Hematopoietic multipotent progenitor cell (in vitro differentiated cells): ENCODE data around the gene ATXN1L. TPM values are rescaled to one million over a fixed set of nuclear protein-coding genes. Genes with fewer than 3 reads are reported as not detected.
"Not testable (repeated sequence)": the region's sequence is repeated elsewhere in the genome, so short reads cannot be mapped to it uniquely, and the experiment has no call there.

ENCODE experiments used
- DNase-seq, 3 donors: peaks; one replicate each; pipeline ENCODE4 v3.0.0-alpha.2; 2011 to 2015; ENCODE audit warnings: low read depth in 2 of 3, low spot score in 2 of 3
- total RNA-seq: library from RNA; depleted of rRNA; stranded (reverse); fragments of >200 nt; gene quantifications from one replicate; pipeline ENCODE4 v1.2.3, GENCODE V29; 2012

Gene ATXN1L
- total RNA-seq, 1 donor, result 12.9 TPM

DNA sequence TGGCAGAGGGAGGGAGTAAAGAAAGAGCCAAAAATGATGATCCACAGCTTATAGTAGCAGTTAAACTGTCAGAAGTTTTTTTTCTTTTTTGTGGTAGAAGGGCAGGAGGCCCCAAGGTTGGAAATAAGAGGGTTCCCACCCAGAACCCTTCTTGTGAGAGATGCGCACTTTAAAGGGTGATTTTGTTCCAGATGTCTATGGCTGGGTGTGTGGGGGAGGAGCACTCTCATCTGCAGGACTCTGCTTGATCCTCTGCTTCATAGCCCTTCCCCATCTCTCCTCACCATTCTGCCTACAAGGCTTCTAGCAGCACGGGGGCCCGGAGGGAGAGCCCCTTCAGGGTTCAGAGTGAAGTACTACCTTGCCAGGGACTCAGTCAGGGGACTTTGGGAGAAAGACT, 6.4 kb downstream of the ATXN1L start:
- no peak for DNase-seq

GRCh38 chr16:71852561-71852960, 6.8 kb downstream of the ATXN1L start:
- DNase-seq, result no peak

- no peak for DNase-seq
These were observed 7.6 kb downstream of the ATXN1L start for GRCh38 chr16:71853413-71853812.

- no peak for DNase-seq
These were observed 8.7 kb downstream of the ATXN1L start for GRCh38 chr16:71854369-71854948.

DNA sequence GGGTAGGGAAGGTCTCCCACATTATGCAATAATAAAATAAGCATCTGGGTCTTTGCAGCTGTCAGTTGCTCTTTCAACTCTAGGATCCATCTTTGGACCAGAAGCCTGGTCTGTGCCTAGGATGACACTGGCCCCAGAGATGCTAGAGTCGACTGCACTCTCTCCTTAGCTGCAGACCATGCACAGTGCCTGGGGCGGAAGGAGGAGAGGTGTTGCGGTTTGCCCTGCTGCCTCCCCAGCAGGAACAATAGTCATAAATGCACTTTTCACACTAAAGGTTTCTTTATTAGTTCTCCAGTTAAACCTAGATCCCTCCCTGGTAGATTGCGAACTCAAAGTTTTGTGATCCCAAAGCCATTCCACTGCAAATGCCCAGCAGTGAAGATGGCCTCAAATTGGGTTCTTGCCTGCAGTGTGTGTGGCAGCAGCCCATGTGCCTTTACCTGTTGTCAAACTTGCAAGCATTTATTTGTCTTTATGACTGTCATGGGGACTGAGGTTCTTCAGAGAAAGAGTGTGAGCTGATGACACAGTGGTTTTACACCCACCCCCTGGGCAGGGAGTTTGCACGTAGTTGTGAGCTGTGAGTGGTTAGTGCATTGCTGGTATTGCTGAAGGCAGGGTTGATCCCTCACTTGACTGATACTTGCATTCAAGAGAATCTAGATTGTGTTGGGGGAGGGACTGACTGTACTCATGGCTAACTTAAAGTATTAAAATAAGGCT, 10.3 kb downstream of the ATXN1L start:
- DNase-seq, result no peak

GRCh38 chr16:71859762-71860521, 14.2 kb downstream of the ATXN1L start:
- DNase-seq, result no peak

GRCh38 chr16:71863995-71864394, 18.2 kb downstream of the ATXN1L start:
- no peak for DNase-seq

GRCh38 chr16:71865173-71865863, 19.5 kb downstream of the ATXN1L start:
- no peak for DNase-seq

DNA sequence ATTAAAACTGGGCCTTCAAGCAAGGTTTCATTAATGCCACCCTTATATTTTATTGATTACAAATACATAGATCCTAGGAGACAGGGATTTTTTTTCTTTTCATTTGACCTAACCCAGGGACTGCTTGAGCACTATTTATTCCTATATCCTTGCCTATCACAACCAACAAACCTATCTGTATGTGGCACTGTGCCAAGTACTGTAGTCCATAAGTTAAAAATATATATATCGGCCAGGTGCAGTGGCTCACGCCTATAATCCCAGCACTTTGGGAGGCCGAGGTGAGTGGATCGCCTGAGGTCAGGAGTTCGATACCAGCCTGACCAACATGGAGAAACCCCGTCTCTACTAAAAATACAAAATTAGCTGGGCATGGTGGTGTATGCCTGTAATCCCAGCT, 21.4 kb downstream of the ATXN1L start:
- DNase-seq, result not testable (repeated sequence)

GRCh38 chr16:71867939-71868338, 22.2 kb downstream of the ATXN1L start:
- no peak for DNase-seq

GRCh38 chr16:71869089-71869488, 23.3 kb downstream of the ATXN1L start:
- DNase-seq, result no peak

DNA sequence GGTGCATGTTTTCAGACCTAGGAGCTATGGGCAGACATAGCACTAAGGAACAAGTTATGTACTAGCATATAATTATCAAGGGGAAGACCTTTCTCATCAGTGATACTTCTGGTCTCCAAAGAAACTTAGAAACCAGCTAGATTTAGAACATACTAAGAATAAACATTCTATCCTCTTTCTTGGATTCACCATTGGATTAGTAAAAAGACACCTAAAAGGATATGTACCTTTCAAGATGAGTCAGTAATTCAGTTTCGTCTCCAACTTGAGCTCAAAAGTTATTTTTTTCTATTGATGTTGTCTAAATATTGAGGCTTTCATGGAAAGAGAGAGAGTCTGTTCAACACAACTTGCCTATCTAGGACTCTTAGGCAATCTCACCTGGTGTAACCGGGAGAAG, 25.0 kb downstream of the ATXN1L start:
- DNase-seq, result no peak

DNA sequence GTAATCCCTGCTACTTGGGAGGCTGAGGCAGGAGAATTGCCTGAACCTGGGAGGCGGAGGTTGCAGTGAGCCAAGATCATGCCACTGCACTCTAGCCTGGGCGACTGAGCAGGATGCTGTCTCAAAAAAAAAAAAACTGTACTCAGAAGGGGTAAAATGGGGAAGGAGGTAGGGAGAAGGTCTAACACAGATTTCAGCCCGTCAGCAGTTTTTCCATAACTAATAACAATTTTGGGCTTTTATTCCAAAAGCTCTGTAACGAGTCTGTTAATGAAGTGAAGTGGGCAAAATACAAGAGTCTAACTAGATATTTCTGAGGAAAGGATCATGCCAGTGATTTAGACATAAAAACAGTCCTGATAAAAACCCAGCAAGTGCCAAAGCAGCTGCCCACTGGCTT, 27.4 kb downstream of the ATXN1L start:
- no peak for DNase-seq

DNA sequence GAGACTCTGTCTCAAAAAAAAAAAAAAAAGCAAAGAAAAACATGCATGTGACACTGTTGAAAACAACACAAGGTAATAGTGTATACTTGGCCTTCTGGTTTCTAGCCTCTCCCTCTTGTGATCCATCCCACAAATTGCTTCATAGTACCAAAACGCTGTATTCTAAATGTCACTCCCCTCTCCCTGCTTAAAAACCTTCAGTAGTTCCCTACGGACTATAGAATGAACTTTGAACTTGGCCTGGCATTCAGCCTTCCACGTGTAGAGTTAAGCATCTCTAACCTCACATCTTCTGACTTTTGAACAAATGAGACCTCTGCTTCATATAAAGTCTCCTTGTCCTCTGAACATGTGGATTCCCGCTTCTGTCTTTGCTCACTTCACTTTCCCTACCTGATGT, 33.1 kb downstream of the ATXN1L start:
- no peak for DNase-seq

DNA sequence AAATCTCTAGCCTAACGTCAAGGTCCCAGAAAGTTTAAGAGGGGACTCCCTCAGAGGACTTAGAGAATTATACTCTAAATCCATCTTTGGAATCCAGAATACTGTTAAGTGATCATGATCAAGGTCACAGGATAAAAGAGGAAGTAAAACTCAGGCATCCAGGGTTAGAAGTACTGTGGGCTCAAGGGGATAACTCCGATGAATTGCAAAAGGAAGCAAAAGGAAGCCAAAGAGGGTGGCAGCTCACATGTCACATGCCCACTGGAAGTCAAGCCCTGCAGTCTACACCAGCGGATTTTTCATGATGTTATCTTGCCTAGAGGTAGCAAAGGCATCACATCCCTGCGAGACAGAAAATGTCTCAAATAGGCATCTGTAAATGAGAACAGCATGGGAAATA, 34.4 kb downstream of the ATXN1L start:
- DNase-seq, result peak in 1 of 3 donors; percentile 52

- DNase-seq, result peak; percentile 75 to 87 (median 75)
These were observed 36.9 kb downstream of the ATXN1L start for GRCh38 chr16:71882505-71883167.

GRCh38 chr16:71883168-71883848, 37.5 kb downstream of the ATXN1L start:
- peak; percentile 22 to 40 (median 27) for DNase-seq

GRCh38 chr16:71883849-71884638, 38.3 kb downstream of the ATXN1L start, which contains the start of gene ZNF821:
Gene ZNF821, minus strand, starts transcription at chr16:71884182. Its CDS starts 4,236 bp downstream, at chr16:71879946.
- DNase-seq, result peak; percentile 52 to 84 (median 82)

DNA sequence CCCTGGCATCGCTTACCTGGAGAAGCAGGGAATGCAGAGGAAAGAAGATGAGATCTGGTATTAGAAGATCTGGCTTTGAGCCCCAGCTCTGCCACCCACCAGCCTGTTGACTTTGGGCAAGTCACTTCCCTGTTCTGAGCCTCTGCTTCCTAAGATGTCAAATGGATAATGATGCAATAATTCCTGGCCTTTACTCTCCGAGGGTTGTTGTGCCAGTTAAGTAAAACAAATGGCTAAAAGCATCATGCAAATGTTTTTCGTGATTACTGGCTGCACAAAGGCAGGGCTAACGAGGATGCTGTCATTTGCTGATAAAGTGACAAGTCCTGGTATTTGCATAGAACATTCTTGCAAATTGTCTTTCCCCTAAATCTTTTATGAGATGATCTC, 39.5 kb downstream of the ATXN1L start:
- no peak for DNase-seq
